Measurements from ENCODE around the gene GRK4.
"Not testable (repeated sequence)": the region's sequence is repeated elsewhere in the genome, so short reads cannot be mapped to it uniquely, and the experiment has no call there.

GRK4 gene

DNA sequence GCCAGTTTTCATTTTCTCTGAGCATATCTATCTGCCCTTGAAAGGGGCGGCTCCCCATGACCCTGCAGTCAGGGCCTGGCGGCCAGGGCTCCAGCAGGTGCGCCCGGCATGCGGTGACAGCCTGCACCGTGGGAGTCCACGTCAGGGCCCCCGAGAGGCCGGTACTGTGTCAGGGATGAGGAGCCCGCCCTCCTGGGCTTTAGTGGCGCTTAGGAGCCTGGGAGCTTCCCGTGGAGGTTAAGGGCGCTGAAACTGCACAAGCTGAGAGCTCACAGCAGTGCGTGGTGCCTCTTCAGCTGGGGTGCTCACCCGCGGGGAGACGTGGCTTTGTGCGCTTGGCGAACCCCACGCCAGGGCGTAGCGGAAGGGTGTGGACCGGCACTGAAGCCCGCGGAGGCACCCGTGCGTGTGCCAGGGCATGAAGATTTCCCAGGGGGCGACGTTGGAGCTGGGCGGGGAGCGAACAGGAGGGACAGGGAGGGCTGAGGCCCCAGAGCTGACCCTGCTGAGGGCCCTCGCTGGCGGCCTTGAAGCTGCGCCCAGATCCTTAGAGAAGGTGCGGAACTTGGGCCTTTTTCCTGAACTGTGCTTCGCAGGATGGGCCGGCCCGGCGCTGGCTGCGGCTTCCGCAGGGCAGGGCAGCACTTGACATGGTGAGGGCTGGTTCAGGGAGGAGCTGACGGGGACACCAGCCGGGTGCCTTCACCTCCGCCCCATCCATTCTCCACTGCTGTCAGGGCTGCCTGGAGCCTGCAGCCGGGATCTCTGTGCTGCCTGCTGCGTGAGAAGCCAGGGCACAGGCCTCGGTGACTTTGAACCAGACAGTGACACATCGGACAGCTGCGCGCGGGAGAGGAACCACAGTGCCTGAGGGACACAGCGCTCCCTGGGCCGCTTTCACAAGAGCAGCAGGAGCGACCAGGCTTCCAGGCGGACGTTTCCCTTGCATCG lies 78.1 kb downstream of the GRK4 start:
- DNase-seq (ENCODE audit: low spot score) = peak; percentile 78

DNA sequence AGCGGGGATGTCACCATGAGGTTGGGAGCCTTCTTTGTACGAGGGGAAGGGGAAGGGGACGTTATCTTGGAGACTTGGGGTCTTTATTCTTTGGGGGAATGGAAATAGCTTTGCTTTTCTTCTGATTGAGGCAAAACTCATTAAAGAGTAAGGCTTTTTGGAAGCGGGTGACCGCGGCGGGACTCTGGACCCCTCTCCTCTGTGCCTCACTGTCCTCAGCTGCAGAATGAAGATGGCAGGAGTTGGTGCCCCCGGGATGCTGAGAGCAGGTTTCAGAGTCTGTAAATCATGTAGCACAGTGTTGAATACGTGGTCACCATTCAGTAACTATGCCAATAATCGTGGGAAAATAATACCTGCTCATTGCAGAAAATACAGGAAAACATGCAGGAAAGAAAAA lies 78.9 kb downstream of the GRK4 start:
- DNase-seq (ENCODE audit: low spot score) = no peak

DNA sequence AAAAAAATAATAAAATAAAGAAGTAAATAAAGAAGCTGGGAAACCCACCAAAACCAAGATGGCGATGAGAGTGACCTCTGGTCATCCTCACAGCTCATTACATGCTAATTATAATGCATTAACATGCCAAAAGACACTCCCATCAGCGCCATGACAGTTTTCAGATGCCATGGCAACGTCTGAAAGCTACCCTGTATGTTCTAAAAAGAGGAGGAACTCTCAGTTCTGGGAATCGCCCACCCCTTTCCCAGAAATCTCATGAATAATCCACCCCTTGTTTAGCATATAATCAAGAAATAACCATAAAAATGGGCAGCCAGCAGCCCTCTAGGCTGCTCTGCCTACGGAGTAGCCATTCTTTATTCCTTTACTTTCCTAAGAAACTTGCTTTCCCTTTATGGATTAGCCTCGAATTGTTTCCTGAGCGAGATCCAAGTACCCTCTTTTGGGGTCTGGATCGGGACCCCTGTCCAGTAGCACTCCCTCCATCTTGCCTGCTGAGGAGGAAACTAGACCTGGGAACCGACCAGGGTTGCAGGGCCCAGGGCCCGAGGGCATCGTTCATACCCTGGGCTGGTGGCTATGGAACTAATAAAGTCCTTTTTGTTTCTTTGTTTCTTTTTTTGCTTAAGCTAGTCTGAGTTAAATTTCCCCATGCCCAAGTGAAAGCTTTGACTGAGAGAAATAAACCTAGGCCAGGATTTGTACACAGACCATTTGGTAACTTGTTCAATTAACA lies 80.1 kb downstream of the GRK4 start:
- DNase-seq (ENCODE audit: low spot score) = no peak

DNA sequence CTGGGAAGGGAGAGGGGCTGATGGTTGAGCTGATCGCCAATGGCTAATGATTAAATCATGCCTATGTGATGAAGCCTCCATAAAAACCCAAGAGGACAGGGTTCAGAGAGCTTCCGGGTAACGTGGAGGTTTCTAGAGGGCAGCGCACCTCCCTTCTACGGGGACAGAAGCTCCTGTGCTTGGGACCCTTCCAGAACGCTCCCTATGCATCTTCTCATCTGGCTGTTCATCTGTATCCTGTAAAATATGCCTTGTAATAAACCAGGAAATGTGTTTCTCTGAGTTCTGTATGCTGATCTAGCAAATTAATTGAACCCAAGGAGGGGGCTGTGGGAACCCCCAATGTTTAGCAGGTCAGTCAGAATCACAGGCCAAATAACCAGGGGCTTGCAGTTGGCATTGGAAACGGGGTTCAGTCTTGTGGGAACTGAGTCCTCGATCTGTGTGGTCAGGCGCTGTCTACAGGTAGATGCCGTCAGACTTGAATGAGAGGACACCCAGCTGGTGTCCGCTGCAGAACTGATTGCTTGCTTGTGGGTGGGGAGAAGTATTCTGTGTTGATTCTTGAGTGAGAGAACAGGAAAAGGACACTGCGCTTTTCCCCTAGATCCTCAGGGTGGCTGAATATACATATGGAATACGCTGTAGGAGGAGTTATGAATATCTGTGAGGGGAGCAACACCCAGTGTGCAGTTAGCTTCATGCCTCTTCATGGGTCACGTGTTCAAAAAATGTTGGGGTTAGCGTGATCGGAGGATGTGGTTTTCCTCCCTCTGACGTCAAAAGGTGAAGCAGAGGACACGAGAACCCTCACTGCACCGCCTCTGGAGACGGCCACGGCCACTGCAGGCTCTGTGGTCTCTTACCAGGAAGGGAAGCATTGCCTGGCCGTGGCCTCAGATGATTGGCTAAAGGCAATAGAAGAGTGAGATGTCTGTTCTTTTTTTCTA lies 81.8 kb downstream of the GRK4 start:
- DNase-seq (ENCODE audit: low spot score) = no peak

DNA sequence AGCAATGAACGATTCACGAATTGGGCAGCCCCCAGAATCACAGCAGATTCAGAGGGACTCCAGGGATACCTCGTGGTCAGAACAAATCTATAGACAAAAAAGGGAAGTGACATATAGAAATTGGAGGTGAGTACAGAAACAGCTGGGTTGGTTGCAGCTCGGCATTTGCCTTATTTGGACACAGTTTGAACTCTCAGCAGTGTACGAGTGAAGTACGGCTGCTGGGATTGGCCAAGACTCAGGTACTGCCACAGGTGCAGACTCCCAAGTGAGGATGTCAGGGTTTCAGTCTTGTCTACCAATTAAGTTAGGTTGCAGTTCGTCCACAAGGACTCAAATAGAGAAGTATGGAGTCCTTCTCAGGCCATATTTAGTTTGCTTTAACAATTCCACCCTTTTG lies 82.8 kb downstream of the GRK4 start:
- DNase-seq (ENCODE audit: low spot score) = no peak

DNA sequence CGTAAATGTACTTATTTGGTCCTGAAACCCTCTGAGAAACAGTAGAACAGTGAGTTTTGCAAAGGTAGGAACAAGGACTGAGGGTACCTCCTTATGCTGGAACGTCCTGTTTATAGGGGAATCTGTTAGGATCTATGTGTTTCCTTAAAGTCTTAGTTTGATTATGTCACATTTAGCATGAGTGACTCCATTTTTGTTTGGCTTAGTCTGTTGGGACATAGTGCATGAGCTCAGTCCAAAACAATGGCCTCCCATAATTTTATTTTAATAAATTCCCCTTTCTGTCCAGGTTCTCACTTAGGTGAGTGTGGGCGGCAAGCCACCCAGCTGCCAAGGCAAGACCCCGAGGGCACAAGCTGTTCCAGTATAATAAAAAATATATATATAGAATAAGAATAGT lies 83.3 kb downstream of the GRK4 start:
- DNase-seq (ENCODE audit: low spot score) = no peak

DNA sequence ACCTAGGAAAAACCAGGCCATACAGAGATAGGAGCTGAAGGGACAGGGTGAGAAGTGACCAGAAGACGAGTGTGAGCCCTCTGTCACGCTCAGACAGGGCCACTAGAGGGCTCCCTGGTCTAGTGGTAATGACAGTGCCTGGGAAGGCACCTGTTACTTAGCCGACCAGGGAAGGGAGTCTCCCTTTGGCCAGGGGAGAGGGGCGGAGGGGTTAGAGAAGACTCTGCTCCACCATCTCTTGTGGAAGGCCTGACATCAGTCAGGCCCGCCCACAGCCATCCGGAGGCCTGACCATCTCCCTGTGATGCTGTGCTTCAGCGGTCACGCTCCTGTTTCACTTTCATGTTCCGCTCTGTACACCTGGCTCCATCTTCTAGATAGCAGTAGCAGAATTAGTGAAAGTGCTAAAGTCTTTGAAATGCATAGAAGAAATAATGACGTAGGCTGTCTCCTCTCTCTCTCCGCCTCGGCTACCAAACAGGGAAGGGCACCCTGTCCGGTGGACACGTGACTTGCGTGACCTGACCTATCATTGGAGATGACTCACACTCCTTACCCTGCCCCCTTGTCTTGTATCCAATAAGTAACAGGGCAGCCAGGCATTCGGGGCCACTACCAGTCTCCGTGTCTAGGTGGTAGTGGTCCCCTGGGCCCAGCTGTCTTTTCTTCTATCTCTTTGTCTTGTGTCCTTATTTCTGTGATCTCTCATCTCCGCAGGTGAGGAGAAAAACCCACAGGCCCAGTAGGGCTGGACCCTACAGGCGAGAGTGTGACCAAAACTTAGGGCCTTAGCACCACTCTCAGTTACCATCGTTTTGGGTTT lies 84.3 kb downstream of the GRK4 start:
- no peak for DNase-seq (ENCODE audit: low spot score)

DNA sequence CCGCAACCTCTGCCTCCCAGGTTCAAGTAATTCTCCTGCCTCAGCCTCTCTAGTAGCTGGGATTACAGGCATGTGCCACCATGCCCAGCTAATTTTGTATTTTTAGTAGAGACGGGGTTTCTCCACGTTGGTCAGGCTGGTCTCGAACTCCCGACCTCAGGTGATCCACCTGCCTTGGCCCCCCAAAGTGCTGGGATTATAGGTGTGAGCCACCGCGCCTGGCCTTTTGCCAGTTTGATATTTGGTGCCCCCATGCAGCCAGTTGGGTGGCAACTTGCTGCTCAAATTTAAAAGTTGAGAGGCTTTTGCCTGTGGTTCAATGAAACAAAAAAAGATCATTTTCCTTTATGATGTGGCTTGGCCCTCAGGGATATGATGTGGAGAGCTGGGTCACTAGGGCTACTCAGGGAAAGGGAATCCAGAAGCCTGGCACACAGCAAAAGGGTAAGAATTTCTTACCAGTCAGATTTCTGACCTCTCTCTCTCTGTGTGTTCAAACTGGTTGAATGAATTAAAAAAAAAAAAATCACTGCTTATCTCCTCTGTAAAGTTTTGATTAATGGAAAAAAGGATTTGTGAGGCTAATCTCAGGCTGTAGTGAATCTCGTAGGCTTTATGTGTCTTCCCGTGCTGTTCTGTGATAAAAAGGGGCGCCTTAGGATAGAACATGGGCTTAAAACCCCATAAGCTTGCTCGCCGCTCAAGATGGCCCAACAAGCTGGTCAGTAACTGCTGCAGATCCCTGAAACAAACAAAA lies 87.9 kb downstream of the GRK4 start:
- not testable (repeated sequence) for DNase-seq (ENCODE audit: low spot score)

DNA sequence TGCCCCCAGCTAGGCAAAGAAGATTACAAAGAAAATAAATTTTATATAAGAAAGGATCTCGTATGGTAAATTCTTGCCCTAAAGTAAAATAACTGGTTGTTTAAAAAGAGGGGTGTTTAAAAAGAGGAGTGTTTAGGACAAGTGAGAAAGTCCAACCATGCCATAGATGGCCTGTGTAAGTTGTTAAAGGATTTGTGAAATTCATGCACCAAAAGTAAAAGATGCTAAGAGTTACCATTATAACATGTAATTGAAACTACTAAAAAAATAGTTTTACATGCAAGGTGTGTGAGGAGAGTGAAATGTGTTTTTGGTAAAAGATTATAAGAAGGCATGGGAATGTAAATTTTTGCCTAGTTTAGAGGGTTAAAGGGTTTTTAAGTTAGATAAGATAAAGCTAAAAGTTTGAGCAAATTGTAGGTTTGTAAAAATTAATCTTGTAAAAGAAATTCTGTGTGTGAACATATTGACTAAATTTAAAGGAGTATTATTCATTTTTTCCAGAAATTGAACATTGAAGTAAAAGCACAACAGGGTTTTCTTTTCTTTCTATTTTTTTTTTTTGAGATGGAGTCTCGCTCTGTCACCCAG lies 90.9 kb downstream of the GRK4 start:
- DNase-seq (ENCODE audit: low spot score) = no peak

DNA sequence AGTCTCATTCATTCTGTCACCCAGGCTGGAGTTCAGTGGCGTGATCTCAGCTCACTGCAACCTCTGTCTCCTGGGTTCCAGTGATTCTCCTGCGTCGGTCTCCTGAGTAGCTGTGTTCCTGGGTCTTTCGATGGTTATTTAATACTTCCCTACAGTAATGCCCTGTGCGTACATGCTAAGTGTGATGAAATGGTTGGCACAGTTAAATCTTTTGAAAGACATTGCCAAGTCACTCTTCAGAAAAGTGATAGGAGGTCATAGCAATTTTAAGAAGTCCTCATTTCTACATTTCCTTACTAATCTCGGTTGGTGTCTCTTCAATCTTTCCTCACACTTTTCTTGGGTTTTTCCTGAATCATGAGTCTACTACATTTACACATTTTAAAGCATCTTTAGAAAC lies 96.6 kb downstream of the GRK4 start:
- no peak for DNase-seq (ENCODE audit: low spot score)

DNA sequence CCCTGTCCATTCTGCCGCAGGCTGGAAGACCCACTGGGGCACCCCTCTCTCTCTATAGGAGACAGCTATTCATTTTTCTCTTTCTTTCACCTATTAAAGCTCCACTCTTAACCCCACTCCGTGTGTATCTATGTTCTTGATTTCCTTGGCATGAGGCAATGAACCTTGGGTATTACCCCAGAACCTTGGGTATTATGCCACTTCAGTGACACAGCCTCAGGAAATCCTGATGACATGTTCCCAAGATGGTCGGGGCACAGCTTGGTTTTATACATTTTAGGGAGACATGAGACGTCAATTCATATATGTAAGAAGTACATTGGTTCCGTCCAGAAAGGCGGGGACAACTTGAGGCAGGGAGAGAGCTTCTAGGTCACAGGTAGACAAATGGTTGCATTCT lies 97.6 kb downstream of the GRK4 start:
- no peak for DNase-seq (ENCODE audit: low spot score)

DNA sequence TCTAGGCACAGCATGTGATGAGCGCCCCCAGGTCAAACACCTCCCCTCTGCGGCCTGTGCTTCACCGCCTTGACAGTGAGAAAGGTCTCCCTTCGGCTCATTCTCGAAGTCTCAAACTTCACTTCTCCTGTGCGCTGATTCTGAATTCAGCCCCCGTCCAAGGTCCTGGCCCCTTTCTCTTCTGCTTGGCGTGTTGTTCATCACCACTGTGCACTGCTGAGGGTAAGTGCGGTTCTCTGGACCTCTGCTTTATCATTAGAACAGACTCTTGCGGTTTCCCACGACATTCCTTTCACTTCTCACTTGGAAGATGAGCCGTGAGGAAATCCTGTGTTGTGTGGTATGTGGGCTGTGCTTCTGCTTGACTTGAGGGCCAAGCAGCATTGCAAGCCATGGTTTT lies 99.1 kb downstream of the GRK4 start:
- peak; percentile 42 for DNase-seq (ENCODE audit: low spot score)

DNA sequence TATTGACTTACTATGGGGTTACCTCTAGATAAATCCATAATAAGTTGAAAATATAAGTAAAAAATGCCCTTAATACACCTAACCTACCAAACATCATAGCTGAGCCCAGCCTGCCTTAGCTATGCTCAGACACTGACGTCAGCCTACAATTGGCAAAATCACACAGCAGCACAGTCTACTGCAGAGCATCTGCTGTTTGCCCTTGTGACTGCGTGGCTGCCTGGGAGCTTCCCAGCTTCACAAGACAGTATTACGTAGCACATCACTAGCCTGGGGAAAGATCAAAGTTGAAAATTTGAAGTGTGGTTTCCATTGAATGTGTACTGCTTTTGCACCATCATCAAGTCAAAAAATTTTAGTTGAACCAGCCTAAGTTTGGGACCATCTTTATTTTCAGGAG lies 102.2 kb downstream of the GRK4 start:
- no peak for DNase-seq (ENCODE audit: low spot score)

DNA sequence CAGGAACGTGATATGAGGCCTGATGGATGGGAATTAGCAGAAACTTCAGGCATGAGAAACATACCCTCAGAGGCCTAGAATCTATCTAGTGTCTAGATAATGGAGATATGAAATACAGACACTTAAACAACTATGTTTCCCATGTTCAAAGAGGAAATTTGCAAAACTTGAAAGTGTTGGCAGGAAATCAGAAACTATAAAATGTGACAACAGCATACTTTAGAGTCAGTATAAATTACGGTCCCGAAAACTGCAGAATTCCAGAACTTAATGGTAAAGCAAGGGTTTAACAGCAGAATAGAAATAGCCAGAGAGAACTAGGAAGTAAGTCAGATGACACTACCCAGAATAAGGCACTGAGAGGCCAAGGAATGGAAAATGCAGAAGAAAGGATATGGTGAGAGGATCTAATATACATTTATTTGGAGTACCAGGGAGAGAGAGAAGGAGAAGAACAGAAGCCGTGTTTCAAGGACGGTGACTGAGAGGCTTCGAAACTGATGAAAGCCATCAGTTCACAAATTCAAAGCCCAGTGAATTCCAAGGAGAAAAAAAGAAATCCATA lies 103.5 kb downstream of the GRK4 start:
- no peak for DNase-seq (ENCODE audit: low spot score)

DNA sequence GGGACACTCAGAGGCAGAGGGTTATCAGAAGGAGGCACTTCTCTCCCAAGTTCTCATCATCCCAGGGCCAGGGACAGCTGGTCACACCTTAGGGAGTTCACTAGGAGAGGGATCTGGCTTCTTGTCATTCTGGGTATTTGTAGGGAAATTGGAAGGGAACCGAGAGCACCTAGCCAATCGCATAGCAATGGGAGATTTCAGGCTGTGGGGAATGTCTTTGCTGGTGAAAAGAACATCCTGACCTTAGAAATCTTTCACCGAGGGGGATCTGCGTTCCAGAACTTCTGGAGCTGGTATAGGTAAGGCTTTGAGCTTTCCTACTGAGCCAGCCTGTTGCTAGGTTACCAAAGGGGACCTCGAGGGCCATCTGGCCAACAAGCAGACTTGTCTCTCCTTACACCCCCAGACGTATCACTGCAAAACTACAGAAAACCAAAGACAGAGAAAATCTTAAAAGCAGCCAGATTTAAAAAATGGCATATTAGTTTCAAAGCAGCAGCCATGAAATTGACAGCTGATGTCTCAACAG lies 104.2 kb downstream of the GRK4 start:
- no peak for DNase-seq (ENCODE audit: low spot score)

DNA sequence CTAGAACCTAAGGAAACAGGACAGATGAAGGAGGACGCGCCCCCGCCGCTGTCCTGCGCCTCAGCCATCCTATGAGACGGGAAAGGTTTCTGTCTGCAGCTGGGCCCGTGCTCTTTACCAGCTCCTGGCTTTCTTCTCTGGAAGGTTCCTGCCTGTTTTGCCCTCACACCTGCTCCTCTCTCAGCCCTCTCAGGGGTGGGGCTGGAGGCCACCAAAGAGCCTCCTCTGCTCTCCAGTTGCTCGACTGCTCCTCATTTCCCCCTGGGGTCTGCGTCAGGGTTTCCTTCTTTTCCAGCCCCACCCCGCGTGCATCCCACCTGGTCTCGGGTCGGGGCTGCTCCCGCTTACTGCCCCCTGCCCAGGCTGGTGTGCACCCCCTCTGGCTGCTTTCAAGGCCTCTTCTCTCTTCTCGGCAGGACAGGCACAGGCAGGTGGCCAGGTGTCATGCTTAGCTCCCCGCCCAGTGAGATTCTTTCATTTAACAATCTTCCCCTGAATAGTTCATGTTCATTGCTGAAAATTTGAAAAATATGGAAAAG lies 106.4 kb downstream of the GRK4 start:
- no peak for DNase-seq (ENCODE audit: low spot score)

DNA sequence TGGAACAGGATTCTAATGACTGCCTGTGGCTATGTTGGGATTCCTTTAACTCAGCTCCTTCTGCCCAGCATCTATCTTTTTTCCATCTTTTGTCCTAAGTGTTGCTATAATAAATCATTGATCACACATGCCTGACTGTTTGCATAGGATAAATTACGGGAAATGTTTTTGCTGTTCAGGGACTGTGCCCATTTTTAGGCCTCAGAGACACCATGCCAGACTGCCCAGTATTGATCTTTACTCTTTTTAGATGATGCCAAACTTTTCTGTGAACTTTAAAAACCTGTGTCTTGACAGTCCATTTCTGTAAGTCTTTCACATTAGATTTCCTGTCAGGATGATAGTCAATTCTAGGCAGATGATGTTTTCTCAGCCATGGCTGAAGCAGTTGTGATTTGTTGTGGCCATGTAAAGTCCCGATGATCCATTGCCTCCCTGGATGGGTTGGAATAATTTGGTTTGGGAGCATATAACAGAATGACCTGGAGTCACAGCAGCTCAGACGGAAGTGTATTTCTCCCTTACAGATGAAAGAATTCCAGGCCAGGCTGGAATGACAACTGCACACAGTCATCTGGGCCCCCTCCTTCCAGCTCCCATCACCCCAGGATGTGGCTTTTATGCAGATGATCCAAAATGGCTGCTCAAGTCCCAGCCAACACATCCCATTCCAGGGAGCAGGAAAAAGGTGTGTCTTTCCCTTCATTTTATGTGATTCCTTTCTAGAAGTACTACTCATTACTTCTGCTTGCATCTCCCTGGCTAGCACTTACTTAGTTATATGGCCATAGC lies 107.5 kb downstream of the GRK4 start:
- DNase-seq (ENCODE audit: low spot score) = peak; percentile 32

DNA sequence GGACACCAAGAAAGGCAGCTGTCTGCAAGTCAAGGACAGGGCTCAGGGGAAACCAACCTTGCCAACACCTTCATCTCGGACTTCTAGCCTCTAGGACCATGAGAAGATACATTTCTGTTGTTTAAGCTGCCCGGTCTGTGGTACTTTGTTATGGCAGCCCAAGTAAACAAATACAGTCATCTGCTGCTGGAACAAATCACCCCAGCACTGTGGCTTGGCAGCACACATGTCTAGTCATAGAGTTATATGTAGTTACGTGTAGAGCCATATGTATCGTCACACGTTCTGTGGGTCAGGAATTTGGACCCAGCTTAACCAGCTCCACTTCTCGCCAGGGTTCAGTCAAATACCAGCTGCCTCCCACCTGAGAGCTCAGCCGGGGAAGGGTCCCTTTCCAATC lies 108.4 kb downstream of the GRK4 start:
- peak; percentile 23 for DNase-seq (ENCODE audit: low spot score)

Data from AG08396 (cell line).